ENCODE measurements around the gene RAD54L2.
A peak's percentile ranks its signal among the peaks of the same experiment; 100 is the strongest.
"Not testable (repeated sequence)": the region's sequence is repeated elsewhere in the genome, so short reads cannot be mapped to it uniquely, and the experiment has no call there.

Gene RAD54L2, protein sequence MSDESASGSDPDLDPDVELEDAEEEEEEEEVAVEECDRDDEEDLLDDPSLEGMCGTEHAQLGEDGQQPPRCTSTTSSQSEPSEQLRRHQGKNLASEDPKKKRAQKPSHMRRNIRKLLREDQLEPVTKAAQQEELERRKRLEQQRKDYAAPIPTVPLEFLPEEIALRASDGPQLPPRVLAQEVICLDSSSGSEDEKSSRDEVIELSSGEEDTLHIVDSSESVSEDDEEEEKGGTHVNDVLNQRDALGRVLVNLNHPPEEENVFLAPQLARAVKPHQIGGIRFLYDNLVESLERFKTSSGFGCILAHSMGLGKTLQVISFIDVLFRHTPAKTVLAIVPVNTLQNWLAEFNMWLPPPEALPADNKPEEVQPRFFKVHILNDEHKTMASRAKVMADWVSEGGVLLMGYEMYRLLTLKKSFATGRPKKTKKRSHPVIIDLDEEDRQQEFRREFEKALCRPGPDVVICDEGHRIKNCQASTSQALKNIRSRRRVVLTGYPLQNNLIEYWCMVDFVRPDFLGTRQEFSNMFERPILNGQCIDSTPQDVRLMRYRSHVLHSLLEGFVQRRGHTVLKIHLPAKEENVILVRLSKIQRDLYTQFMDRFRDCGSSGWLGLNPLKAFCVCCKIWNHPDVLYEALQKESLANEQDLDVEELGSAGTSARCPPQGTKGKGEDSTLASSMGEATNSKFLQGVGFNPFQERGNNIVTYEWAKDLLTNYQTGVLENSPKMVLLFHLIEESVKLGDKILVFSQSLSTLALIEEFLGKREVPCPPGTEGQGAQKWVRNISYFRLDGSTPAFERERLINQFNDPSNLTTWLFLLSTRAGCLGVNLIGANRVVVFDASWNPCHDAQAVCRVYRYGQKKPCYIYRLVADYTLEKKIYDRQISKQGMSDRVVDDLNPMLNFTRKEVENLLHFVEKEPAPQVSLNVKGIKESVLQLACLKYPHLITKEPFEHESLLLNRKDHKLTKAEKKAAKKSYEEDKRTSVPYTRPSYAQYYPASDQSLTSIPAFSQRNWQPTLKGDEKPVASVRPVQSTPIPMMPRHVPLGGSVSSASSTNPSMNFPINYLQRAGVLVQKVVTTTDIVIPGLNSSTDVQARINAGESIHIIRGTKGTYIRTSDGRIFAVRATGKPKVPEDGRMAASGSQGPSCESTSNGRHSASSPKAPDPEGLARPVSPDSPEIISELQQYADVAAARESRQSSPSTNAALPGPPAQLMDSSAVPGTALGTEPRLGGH (N-terminal part only)

DNA sequence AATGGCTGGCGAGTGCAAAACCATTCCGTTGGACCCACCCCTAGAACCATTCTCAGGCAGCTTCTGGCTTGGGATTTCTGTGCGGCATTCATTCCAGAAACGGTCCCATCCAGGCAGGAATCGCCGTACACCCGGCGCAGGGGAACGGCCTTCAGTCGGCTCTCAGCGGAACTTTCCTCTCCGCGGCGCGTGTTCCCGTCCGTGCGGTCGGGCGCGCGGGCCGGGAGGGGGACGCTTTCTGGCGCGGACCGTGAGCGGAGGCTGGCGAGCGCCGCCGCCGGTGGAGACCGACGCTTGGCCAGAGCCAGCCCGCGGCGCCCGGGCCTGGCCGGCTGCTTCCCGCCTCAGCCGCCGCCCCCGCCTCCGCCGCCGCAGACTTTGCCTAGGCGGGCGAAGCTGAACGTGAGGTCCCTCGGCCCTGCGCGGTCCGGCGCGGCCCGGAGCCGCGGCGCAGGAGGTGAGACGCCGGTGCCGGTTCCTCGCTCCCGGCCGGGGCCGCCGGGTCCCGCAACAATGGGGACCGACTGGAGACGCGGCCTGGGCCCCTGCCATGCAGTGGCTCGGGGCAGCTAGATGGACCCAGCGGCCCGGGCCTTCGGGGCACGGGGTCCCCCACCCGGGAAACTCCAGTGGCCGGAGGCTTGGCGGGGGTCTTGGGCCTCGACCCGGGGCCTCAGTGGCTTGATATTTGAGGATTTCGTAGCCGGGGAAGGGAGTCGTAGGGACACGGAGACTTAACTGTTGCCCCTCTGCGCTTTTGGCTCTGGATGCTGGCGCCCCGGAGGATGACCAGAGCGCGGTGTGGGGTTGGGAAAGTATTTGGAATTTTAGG is at the start of gene RAD54L2:
RAD54L2 (plus strand) TSS at position 261 of the 832 bp plus-strand sequence. CDS start 51,702 bp downstream, outside the sequence.
- DNase-seq (ENCODE audit: low read depth): peak; percentile 71

DNA sequence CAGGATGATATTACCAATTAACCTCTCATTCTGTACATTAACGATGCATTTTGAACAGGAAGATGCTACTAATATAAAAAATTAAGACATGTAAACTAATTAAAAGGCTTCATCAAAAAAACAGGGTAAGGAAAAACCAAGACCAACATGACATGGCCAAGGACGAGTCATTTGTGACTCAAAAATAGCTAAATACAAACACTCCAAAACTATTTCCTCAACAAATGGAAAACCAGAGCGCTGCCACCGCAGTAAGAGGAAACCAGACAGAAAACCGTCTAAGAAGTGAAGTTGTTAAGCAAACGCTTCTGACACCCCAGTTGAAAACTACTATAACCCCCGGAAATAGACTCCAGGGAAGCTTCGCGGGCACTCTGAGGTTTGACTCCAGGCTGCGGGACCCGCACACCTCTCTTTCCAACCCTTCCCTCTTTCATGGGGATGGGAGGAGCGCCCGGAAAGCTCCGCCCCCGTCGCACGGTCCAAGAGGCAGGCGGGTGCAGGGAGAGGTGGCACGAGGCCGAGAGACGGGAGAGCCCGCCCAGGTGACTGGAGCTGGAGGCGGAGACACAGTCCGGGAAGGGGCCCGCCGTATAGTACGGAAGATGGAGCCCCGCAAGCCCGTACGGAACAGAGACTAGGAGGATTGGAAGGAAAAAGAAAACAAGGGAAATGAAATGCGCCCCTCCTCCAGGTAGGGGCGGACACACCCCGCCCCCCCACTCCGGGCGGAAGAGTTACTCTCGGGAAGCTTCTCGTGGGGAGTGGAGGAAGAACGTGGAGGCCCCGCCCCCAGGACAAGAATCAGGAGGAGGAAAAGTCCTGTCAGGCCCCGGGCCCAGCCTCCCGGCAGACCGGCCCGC is 39.4 kb upstream of the RAD54L2 start:
- DNase-seq (ENCODE audit: low read depth): peak; percentile 78

DNA sequence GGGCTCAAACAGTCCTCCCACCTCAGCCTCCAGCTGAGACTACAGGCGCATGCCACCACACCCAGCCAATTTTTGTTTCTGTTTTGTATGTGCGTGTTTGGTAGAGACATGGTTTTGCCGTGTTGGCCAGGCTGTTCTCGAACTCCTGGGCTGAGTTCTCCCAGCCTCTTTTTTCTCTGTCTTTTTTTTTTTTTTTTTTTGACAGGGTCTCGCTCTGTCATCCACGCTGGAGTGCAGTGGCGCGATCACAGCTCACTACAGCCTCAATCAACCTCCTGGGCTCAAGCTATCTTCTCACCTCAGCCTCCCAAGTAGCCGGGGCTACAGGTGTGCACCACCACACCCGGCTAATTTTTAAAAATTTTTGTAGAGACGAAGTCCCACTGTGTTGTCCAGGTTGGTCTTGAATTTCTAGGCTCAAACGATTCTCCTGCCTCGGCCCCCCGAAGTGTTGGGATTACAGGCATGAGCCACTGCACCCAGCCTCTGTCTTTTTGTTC is 37.8 kb upstream of the RAD54L2 start:
- DNase-seq (ENCODE audit: low read depth): no peak

DNA sequence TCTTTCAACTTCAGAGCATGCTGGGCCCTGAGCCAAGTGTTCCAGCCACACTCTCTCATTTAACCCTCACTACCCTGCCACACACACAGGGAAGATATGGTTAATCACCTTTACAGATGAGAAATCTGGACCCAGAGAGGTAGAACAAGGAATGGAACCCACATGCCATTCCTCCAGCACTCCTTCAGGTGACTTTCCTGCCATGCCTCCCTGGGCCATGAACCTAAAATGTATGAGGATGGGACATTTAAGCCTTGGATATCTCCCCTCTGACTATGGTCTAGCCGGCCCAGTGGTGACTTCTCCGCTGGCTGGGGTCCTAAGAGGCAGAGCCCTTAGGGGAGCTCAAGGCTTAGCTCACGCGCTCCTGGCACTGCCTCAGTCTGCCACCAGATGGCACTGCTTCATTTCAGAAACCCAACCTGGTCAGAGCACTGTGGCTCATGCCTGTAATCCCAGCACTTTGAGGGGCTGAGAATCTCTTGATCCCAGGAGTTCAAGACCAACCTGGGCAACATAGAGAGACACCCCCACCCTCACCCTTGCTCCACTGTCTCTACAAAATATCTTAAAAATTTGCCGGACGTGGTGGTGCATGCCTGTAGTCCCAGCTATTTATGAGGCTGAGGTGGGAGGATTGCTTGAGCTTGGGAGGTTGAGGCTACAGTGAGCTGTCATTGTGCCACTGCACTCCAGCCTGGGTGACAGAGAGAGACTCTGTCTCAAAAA is 36.5 kb upstream of the RAD54L2 start:
- DNase-seq (ENCODE audit: low read depth): peak; percentile 70

DNA sequence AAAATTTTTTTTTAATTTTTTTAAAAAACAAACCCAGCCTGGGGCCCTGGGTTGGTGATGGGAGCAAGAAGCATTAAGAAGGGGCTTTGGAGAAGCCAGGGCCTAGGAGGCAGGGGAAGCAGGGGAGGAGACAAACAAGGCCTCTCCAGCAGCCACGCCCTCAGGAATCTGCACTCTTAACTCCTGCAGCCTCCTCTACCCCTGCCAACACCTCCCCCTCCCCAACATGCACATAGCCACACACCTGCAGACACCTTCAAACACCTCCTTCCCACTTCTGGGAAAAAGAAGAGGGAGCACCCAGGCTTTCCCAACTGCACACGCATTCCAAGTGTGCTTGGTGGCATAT is 36.0 kb upstream of the RAD54L2 start:
- no peak for DNase-seq (ENCODE audit: low read depth)

DNA sequence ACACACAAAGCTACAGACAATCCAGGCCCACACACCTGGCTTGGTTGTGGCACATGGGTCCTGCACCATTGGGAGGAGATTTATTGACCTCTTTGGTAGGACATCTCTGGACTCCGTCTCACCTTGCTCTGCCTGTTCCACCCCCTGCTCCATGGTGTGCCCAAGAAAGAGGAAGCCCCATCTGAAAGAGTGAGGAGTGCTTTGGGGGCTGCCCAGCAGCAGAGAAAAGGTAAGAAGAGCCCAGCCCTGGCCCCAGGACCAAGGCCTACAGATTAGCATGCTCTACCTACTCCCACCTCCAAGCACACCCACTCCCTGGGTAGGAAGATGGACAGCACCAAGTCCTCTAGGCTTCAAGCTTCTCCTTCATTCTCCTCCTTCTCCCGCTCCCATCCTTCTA is 35.5 kb upstream of the RAD54L2 start:
- no peak for DNase-seq (ENCODE audit: low read depth)

DNA sequence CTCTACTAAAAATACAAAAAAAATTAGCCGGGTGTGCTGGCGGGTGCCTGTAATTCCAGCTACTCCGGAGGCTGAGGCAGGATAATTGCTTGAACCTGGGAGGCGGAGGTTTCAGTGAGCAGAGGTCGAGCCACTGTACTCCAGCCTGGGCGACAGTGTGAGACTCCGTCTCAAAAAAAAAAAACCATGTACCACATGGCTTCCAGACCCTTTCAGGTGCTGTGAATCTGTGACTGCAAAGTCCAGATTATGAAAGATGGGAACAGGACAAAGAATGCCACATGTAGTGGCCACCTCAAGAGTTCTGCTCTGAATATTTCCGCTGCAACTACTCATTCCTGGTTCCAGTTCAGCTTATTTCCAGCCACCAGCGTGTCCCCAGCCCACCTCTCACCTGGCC is 30.3 kb upstream of the RAD54L2 start:
- no peak for DNase-seq (ENCODE audit: low read depth)

DNA sequence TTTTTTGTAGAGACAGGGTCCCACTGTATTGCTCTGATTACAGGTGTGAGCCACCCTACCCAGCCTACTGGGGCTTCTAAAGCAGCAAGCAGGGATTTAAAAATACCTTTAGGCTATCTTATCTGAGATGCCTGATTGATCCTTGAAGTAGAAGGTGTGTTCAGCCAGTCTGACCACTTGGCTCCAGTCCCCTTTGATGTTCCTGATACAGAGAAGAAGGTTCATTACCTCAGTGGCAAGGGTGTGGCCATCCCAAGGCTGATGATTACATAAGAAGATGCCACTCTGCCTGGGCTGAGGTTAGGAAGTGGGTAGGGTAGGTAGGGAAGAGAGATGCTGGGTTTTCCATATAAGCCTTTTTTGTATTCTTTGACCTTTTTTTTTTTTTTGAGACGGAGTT is 27.5 kb upstream of the RAD54L2 start:
- DNase-seq (ENCODE audit: low read depth): no peak

DNA sequence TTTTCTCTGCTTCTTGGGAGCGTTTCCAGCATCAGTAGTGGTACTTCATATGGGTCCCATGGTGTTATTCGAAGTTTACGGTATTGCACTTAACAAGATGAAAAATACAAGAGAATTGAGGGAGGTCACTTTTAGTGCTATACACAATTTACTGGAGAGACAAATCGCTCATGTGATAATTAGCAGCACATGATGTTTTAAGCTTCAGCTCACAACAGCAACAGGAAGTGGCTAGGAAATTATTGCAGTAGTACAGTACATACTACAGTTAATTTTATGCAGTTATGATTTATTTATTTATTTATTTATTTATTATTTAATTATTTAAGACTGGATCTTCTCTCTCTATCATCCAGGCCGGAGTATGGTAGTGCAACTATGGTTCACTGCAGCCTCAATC is 24.3 kb upstream of the RAD54L2 start:
- DNase-seq (ENCODE audit: low read depth): no peak

DNA sequence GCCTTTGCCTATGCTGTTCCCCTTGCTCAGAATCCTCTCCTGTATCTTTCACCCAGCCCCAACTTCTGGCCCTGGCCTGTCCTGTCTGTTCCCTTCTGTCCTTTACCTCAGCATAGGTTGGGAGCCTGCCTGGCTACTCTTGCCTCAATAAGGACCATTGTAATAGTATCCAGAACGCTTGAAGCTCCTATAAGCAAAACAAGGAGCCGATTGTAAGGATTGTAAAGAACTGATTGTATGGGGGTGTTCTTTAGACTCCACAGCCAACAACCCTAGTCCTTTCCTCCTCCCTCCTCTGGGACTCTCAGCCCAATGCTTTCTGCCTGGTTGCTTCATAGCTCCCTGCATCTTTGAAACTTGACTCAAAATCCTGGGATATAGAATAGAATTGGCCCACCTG is 18.7 kb upstream of the RAD54L2 start:
- DNase-seq (ENCODE audit: low read depth): no peak

DNA sequence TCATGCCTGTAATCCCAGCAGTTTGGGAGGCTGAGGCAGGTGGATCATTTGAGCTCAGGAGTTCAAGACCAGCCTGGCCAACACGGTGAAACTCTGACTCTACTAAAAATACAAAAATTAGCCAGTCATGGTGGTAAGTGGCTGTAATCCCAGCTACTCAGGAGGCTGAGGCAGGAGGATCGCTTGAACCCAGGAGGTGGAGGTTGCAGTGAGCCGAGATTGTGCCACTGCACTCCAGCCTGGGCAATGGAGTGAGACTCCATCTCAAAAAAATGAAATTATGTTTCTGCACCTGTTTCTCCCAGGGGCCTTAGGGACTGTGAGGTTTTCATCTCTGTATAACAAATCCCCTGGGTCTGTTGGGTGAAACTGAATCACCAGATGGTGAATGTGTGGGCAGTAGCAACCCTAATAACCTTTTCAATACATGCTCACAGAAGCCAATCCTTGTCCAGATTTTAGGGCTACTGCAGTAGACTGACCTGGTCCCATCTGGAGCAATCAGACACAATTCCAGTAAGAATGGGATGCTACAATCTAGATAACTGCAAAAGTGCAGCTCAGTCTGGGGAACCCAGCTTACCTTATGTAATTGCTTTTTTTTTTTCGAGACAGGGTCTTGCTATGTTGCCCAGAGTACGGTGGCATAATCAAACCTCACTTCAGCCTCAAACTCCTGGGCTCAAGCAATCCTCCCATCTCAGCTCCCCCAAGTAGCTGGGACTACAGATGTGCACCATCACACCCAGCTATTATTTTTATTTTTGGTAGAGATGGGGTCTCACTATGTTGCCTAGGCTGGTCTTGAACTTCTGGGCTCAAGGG is 17.4 kb upstream of the RAD54L2 start:
- not testable (repeated sequence) for DNase-seq (ENCODE audit: low read depth)

DNA sequence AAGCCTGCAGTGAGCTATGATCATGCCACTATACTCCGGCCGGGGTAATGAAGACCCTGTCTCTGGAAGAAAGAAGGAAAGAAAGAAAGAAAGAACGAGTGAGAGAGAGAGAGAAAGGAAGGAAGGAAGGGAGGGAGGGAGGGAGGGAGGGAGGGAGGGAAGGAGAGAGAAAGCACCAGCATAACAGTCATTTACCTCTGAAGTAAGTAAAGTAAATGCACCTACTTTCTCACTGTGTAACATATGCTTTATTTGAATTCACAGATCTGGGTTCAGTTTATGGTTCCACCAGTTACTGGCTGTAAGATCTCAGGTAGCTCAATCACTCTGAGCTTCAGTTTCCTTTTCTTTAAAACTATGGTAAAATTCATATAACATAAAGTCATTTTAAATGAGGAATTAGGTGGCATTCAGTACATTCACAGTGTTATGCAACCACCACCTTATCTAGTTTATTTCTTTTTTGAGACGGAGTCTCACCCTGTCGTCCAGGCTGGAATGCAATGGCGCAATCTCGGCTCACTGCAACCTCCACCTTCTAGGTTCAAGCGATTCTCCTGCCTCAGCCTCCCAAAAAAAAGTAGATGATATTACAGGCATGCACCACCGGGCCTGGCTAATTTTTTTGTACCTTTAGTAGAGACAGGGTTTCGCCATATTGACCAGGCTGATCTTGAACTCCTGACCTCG is 16.1 kb upstream of the RAD54L2 start:
- DNase-seq (ENCODE audit: low read depth): no peak

DNA sequence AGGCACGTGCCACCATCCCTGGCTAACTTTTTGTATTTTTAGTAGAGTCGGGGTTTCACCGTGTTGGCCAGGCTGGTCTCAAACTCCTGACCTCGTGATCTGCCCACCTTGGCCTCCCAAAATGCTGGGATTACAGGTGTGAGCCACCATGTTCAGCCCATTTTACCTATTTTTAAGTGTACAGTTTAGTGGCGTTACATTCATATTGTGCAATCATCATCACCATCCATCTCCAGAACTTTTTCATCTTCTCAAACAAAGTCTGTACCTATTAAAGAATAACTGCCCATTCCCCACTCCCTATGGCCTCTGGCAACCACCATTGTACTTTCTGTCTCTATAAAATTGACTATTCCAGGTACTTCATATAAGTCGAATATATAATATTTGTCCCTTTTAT is 13.6 kb upstream of the RAD54L2 start:
- DNase-seq (ENCODE audit: low read depth): not testable (repeated sequence)

DNA sequence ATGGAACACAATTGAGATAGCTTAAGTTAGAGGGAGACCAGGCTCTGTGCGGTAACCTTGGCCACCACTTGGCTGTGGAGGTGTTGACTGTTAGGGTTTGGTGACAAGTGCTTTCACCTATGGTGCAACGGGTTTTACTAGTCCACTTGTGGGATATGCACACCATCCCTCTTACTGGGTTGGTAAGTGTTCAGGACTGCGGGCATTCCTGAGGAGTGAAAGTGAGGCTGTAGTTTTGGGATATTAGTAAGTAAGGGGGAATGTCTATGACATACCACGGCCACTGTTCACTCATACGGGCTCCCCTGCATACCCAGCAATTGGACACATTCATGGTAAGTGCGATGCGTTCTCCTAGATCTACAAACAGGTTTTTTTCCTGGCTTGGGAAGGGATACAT is 8.0 kb upstream of the RAD54L2 start:
- no peak for DNase-seq (ENCODE audit: low read depth)

DNA sequence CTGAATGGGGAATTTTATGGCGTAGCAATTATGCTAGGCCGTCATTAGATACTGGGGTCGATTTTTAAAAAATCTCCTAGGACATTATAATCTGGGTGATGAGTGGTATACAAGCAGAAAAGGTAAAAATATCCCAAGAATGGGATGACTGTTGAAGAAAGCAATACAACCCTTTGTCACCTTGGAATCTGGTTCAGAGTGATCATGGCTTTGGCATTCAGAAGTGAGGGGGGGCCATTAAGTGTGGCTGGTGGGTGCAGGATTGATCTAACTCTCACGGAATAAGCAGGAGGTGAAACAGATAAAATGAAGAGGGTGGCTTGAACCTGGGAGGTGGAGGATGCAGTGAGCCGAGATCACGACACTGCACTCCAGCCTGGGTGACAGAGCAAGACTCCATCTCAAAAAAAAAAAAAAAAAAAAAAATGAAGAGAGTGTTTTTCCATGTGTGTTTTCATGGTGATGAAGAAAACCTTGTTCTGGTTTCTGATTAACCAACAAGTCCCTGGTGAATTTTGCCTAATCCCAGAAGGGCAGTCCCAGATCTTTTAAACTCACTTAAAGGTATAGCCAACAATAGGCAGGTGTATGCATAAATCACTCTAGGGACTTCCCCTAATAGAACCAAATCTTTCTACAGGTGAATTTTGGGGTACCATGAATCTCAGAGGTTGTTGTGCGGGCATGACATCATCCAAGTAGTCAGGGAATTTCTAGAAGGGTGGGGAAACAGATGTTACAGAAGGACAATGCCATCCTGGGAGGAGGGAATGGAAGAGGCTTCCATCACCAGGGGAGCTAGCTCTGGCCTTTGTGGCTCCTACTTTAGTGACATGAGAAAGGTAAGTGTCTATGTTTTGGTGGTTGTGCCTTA is 3.1 kb upstream of the RAD54L2 start:
- DNase-seq (ENCODE audit: low read depth): no peak

DNA sequence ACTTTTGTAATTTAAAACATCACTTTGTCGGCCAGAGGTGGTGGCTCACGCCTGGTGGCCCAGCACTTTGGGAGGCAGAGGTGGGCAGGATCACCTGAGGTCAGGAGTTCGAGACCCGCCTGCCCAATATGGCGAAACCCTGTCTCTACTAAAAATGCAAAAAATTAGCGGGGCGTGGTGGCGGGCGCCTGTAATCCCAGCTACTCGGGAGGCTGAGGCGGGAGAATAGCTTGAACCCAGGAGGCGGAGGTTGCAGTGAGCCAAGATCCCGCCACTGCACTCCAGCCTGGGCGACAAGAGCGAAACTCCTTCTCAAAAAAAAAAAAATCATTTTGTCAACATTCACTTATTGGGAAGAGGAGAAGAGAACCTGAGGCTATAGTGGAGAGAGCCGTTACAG is 888 bp upstream of the RAD54L2 start:
- DNase-seq (ENCODE audit: low read depth): not testable (repeated sequence)

DNA sequence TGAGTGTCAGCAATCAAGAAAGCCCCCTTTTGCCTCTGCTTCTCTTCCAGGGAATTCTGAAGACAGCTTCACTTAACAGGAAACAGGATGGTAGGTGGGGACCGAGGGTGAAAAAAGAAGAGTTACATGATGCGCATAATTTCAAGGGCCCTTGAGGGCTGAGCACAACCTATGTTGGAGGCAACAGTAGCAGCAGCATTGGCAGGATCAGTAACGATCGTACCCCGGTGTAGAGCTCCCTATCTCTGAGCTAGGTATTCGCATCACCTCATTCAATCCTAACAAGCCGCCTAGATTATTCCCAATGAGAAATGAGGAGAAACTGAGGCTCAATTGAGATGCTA is 432 bp upstream of the RAD54L2 start:
- no peak for DNase-seq (ENCODE audit: low read depth)
